Measurements from ENCODE around the gene SLC16A14.

GRCh38 chr2:230042195-230042594 is 26.5 kb downstream of the SLC16A14 start:
- TF ChIP-seq CTCF (IDR thresholded peaks at IDR 0.05 in 2 of 3, conservative IDR thresholded peaks at IDR 0.05 in 1 of 3; ENCODE audit: borderline replicate concordance in 1 of 3, insufficient read depth in 1 of 3, low read depth in 2 of 3, low read length in 2 of 3) = no peak
- TF ChIP-seq REST (IDR thresholded peaks at IDR 0.05; ENCODE audit: low read depth) = no peak
- TF ChIP-seq RAD21 (IDR thresholded peaks at IDR 0.05; ENCODE audit: low read depth) = no peak
- TF ChIP-seq SP1 (IDR thresholded peaks at IDR 0.05; ENCODE audit: low read depth) = no peak
- TF ChIP-seq ELF1 (IDR thresholded peaks at IDR 0.05; ENCODE audit: borderline replicate concordance, low read depth) = no peak
- no peak for TF ChIP-seq EZH2phosphoT487 (IDR thresholded peaks at IDR 0.05; ENCODE audit: borderline replicate concordance)
- TF ChIP-seq POLR2A (IDR thresholded peaks at IDR 0.05; ENCODE audit: borderline replicate concordance, extremely low read depth, insufficient read depth, insufficient read length) = no peak
- no peak for TF ChIP-seq EZH2 (IDR thresholded peaks at IDR 0.05)
- TF ChIP-seq MAX (IDR thresholded peaks at IDR 0.05) = no peak
- no peak for TF ChIP-seq JUND (IDR thresholded peaks at IDR 0.05)

Measured in HCT116 (cell line).